ENCODE measurements around the gene SIPA1.

SIPA1 gene

GRCh38 chr11:65607614-65608426 lies 30.1 kb upstream of the SIPA1 start:
- FAIRE-seq (no peak), DNase-seq (ENCODE audit: low spot score) (no peak)

GRCh38 chr11:65609229-65609628 lies 28.7 kb upstream of the SIPA1 start:
- FAIRE-seq (no peak), DNase-seq (ENCODE audit: low spot score) (no peak)

- no peak for DNase-seq (ENCODE audit: low spot score)
- no peak for FAIRE-seq
Measured at GRCh38 chr11:65609665-65610064, 28.2 kb upstream of the SIPA1 start.

GRCh38 chr11:65610404-65610803 lies 27.5 kb upstream of the SIPA1 start:
- no peak for DNase-seq (ENCODE audit: low spot score)
- FAIRE-seq, result no peak

GRCh38 chr11:65611028-65611757 lies 26.7 kb upstream of the SIPA1 start:
- FAIRE-seq, result no peak
- no peak for DNase-seq (ENCODE audit: low spot score)

GRCh38 chr11:65611758-65612603 lies 25.9 kb upstream of the SIPA1 start:
- FAIRE-seq, result no peak

GRCh38 chr11:65612691-65613090 lies 25.2 kb upstream of the SIPA1 start:
- FAIRE-seq (no peak), DNase-seq (ENCODE audit: low spot score) (no peak)

More at GRCh38 chr11:65611758-65612603, 25.9 kb upstream of the SIPA1 start:
- no peak for DNase-seq (ENCODE audit: low spot score)

- DNase-seq (ENCODE audit: low spot score) (no peak), FAIRE-seq (no peak)
Measured at GRCh38 chr11:65613091-65613928, 24.6 kb upstream of the SIPA1 start.

- peak; percentile 94 for FAIRE-seq
- peak; percentile 99 for DNase-seq (ENCODE audit: low spot score)
Measured at GRCh38 chr11:65615229-65615949, 22.5 kb upstream of the SIPA1 start, which contains the start of gene PCNX3. Gene PCNX3, plus strand, starts transcription at chr11:65615776. Its CDS starts 536 bp downstream, at chr11:65616312.

- FAIRE-seq (no peak), DNase-seq (ENCODE audit: low spot score) (peak; percentile 3)
Measured at GRCh38 chr11:65615950-65616574, 21.8 kb upstream of the SIPA1 start.

GRCh38 chr11:65616575-65617001 lies 21.3 kb upstream of the SIPA1 start:
- FAIRE-seq (no peak), DNase-seq (ENCODE audit: low spot score) (no peak)

- DNase-seq (ENCODE audit: low spot score) (no peak), FAIRE-seq (no peak)
Measured at GRCh38 chr11:65617136-65617850, 20.6 kb upstream of the SIPA1 start.

GRCh38 chr11:65617990-65618751 lies 19.7 kb upstream of the SIPA1 start:
- FAIRE-seq, result no peak
- DNase-seq (ENCODE audit: low spot score), result no peak

- DNase-seq (ENCODE audit: low spot score) (no peak), FAIRE-seq (no peak)
Measured at GRCh38 chr11:65618763-65619162, 19.1 kb upstream of the SIPA1 start.

- FAIRE-seq (no peak), DNase-seq (ENCODE audit: low spot score) (no peak)
Measured at GRCh38 chr11:65619281-65619928, 18.5 kb upstream of the SIPA1 start.

- FAIRE-seq (no peak), DNase-seq (ENCODE audit: low spot score) (no peak)
Measured at GRCh38 chr11:65620666-65621065, 17.2 kb upstream of the SIPA1 start.

- no peak for FAIRE-seq
- DNase-seq (ENCODE audit: low spot score), result no peak
Measured at GRCh38 chr11:65621460-65621859, 16.4 kb upstream of the SIPA1 start.

GRCh38 chr11:65622011-65622410 lies 15.9 kb upstream of the SIPA1 start:
- DNase-seq (ENCODE audit: low spot score), result no peak
- FAIRE-seq, result no peak
